Psoas muscle (tissue), 8 donors: ENCODE data around the gene VAT1L. TPM values are rescaled to one million over a fixed set of nuclear protein-coding genes. Genes with fewer than 3 reads are reported as not detected.

Experiments used
- ATAC-seq, 4 donors: fragments of 200-7000 bp; cut with Tn5 transposase; one replicate each; pipeline ENCODE4 v1.9.1; 2020; ENCODE audit warnings: moderate library complexity in 3 of 4, mild to moderate bottlenecking in 2 of 4
- DNase-seq, 2 donors: peaks; one replicate each; pipeline ENCODE4 v3.0.0-alpha.2; 2020
- H3K27ac ChIP-seq: fragments of 200-600 bp; one replicate; pipeline ENCODE4 v1.8.0; 2022
- H3K27me3 ChIP-seq, 3 donors: fragments of 200-600 bp in 1 of 3; one replicate each; pipeline versions ENCODE4 v1.6.1 to v1.8.0; 2013 to 2022; ENCODE audit warnings: low read length in 2 of 3, mild to moderate bottlenecking in 2 of 3, moderate library complexity in 1 of 3; ENCODE audit not compliant: insufficient read depth in 3 of 3
- H3K36me3 ChIP-seq, 2 donors: fragments of 200-600 bp in 1 of 2; one replicate each; pipeline versions ENCODE4 v1.6.1 to v1.8.0; 2013 to 2022; ENCODE audit warnings: low read depth in 1 of 2, mild to moderate bottlenecking in 1 of 2, moderate library complexity in 1 of 2; ENCODE audit not compliant: insufficient read depth in 1 of 2
- H3K4me1 ChIP-seq: fragments of 200-600 bp; one replicate; pipeline ENCODE4 v1.8.0; 2022
- H3K4me3 ChIP-seq: fragments of 200-600 bp; one replicate; pipeline ENCODE4 v1.8.0; 2022; ENCODE audit warnings: mild to moderate bottlenecking
- H3K9me3 ChIP-seq: fragments of 200-600 bp; one replicate; pipeline ENCODE4 v1.8.0; 2022
- CTCF ChIP-seq: fragments of 200-600 bp; IDR thresholded peaks from one replicate; pipeline ENCODE4 v1.8.0; 2022; ENCODE audit warnings: antibody characterized with exemption
- WGBS, 3 donors: extraction: QIAGEN DNeasy Blood & Tissue Kit; methylation state at CpG; one replicate each; pipeline versions ENCODE4 v1.1.6 to v1.1.7; 2013; 5-methylcytosine and 5-hydroxymethylcytosine counted together
- intact Hi-C, 2 donors: fragments of 100-400 bp; cut with DNase I; formaldehyde crosslinking; loops; one replicate each; pipeline versions ENCODE4 v1.11.0 to v1.14.2; 2022
- polyA plus RNA-seq, 3 donors: library from polyadenylated mRNA; stranded (reverse); fragments of 200-250 nt; gene quantifications; one replicate each; pipeline ENCODE4 v1.2.3, GENCODE V29; 2013
- total RNA-seq, 4 donors: library from RNA; stranded (reverse); fragmentation: NEBNext Ultra II Directional in 2 of 4; extraction: Animal tissue kit (Norgen Biotek cat#: 25700) in 2 of 4; gene quantifications; one replicate each; pipeline versions ENCODE4 v1.2.1 to v1.2.4, GENCODE V29; 2021 to 2023
- donor health status: healthy with polysubstance abuse.
- donor health status: DM: no; HTN: no; CAD: no; lungs with moderate emphysema.
- donor health status: Bipolar disorder and iron deficiency.
- donor health status: healthy.
- donor health status: DM: yes; HTN: yes; CAD: no.
- donor health status: DM: no; HTN: no; CAD: no.
- donor health status: DM: no; HTN: no; CAD: no.
- donor health status: DM: yes; HTN: yes; CAD: no.

The VAT1L gene
- total and polyA plus RNA-seq, 7 donors = 0.03 to 0.20 (median 0.09) TPM; not detected in 3

GRCh38 chr16:77859493-77860232, 71.3 kb downstream of the VAT1L start:
- H3K27me3 ChIP-seq = peaks cover 0 to 4% (median 2%) of the 10 kb centered on the region in 3 donors
- TF ChIP-seq CTCF = no peak
- DNase-seq (no peak), ATAC-seq (no peak)
- no peak overlapping the region for H3K27ac ChIP-seq
- H3K9me3 ChIP-seq = no peaks in the 10 kb centered on the region
- intact Hi-C loops = no loop called here
- 84 to 86% (median 85%) methylated on average over 11 of the region's 11 CpGs for WGBS, 3 donors
- H3K4me1 ChIP-seq = no peaks in the 10 kb centered on the region
- H3K36me3 ChIP-seq = no peaks in the 10 kb centered on the region
- H3K4me3 ChIP-seq = no peak overlapping the region

- DNase-seq (no peak), ATAC-seq (no peak)
- intact Hi-C loops = no loop called here
- no peaks in the 10 kb centered on the region for H3K36me3 ChIP-seq
- H3K27me3 ChIP-seq = peaks cover 0 to 4% (median 2%) of the 10 kb centered on the region in 3 donors
- no peak overlapping the region for H3K4me3 ChIP-seq
- no peaks in the 10 kb centered on the region for H3K4me1 ChIP-seq
- H3K27ac ChIP-seq = no peak overlapping the region
- 75 to 81% (median 80%) methylated on average over 3 of the region's 3 CpGs for WGBS, 3 donors
- no peaks in the 10 kb centered on the region for H3K9me3 ChIP-seq
- TF ChIP-seq CTCF = no peak
Observed at GRCh38 chr16:77860953-77861352, 72.6 kb downstream of the VAT1L start.

GRCh38 chr16:77863250-77863649, 74.9 kb downstream of the VAT1L start:
- no peak for ATAC-seq
- WGBS, 3 donors = 33 to 44% (median 37%) methylated on average over 5 of the region's 5 CpGs

GRCh38 chr16:77866752-77867151, 78.4 kb downstream of the VAT1L start:
- intact Hi-C loops = loop anchor here in 1 of 2 donors (5.0 kb wide), 1 partner anchor 74 kb away; no protein-coding TSS in a partner anchor
- Histone ChIP-seq H3K4me1 (no peaks in the 10 kb centered on the region), H3K9me3 (no peaks in the 10 kb centered on the region), H3K36me3 (no peaks in the 10 kb centered on the region), H3K27ac (no peak overlapping the region), H3K4me3 (no peak overlapping the region), H3K27me3 (peaks cover 0 to 7% (median 4%) of the 10 kb centered on the region in 3 donors)
- DNase-seq (no peak), ATAC-seq (no peak)
- no peak for TF ChIP-seq CTCF
- 78 to 87% (median 87%) methylated on average over 8 of the region's 8 CpGs for WGBS, 3 donors

More at GRCh38 chr16:77863250-77863649, 74.9 kb downstream of the VAT1L start:
- H3K4me1 ChIP-seq = no peaks in the 10 kb centered on the region
- no peak overlapping the region for H3K27ac ChIP-seq
- no peaks in the 10 kb centered on the region for H3K36me3 ChIP-seq
- no peaks in the 10 kb centered on the region for H3K9me3 ChIP-seq
- TF ChIP-seq CTCF = no peak
- no peak overlapping the region for H3K4me3 ChIP-seq
- H3K27me3 ChIP-seq = peaks cover 0 to 4% (median 2%) of the 10 kb centered on the region in 3 donors
- no peak for DNase-seq
- intact Hi-C loops = no loop called here
